DND-41 (cell line): Measurements from ENCODE around the gene TTYH3.
A peak's percentile ranks its signal among the peaks of the same experiment; 100 is the strongest.

Experiments used
- ATAC-seq: fragments of 200-7000 bp; cut with Tn5 transposase; 3 replicates; pipeline ENCODE4 v1.9.1; 2021; ENCODE audit warnings: low read depth; ENCODE audit not compliant: insufficient read depth
- DNase-seq: peaks from one replicate; pipeline ENCODE4 v3.0.0-alpha.2; 2020
- H2AFZ ChIP-seq: 2 replicates; pipeline ENCODE4 v1.6.0; 2012; ENCODE audit warnings: low read depth, low read length
- H3K27ac ChIP-seq: 2 replicates; pipeline ENCODE4 v1.5.1; 2012; ENCODE audit warnings: low read length, inconsistent platforms
- H3K27me3 ChIP-seq: fragments of 200-600 bp; sonication (generic); 2 replicates; pipeline ENCODE4 v1.6.0; 2012; ENCODE audit warnings: low read length, mild to moderate bottlenecking, inconsistent platforms; ENCODE audit not compliant: insufficient read depth, poor library complexity
- H3K36me3 ChIP-seq: 2 replicates; pipeline ENCODE4 v1.5.1; 2012; ENCODE audit warnings: low read length, inconsistent platforms; ENCODE audit not compliant: insufficient read depth
- H3K4me1 ChIP-seq: 2 replicates; pipeline ENCODE4 v1.5.1; 2012; ENCODE audit warnings: mild to moderate bottlenecking, low read length; ENCODE audit not compliant: insufficient read depth
- H3K4me2 ChIP-seq: 2 replicates; pipeline ENCODE4 v1.6.0; 2012; ENCODE audit warnings: mild to moderate bottlenecking, moderate library complexity, low read length, inconsistent platforms; ENCODE audit not compliant: insufficient read depth
- H3K4me3 ChIP-seq, 2 experiments: fragments of 200-600 bp in 1 of 2; shearing (Covaris generic) in 1 of 2; 2 replicates each; pipeline ENCODE4 v1.5.1; 2012 to 2016; ENCODE audit warnings: inconsistent platforms in 2 of 2, low read length in 2 of 2, mild to moderate bottlenecking in 2 of 2, low read depth in 1 of 2, moderate library complexity in 1 of 2
- H3K79me2 ChIP-seq: 2 replicates; pipeline ENCODE4 v1.6.0; 2012; ENCODE audit warnings: low read length, inconsistent platforms; ENCODE audit not compliant: insufficient read depth
- H3K9ac ChIP-seq: 2 replicates; pipeline ENCODE4 v1.6.0; 2012; ENCODE audit warnings: low read depth, mild to moderate bottlenecking, inconsistent platforms, low read length, moderate library complexity
- H3K9me3 ChIP-seq: 2 replicates; pipeline ENCODE4 v1.5.1; 2012; ENCODE audit warnings: low read length, moderate library complexity, mild to moderate bottlenecking, inconsistent platforms; ENCODE audit not compliant: insufficient read depth, severe bottlenecking
- H4K20me1 ChIP-seq: 2 replicates; pipeline ENCODE4 v1.6.0; 2012; ENCODE audit warnings: low read length; ENCODE audit not compliant: insufficient read depth
- EZH2 ChIP-seq: IDR thresholded peaks from 3 replicates; pipeline ENCODE4 v1.6.1; 2012; ENCODE audit warnings: borderline replicate concordance, low read depth, mild to moderate bottlenecking, moderate library complexity, low read length, inconsistent platforms; ENCODE audit not compliant: severe bottlenecking
- TF ChIP-seq, protein P1 (sequence below): IDR thresholded peaks from 2 replicates; pipeline ENCODE4 v1.5.1; 2012; ENCODE audit warnings: borderline replicate concordance, low read length, moderate library complexity, mild to moderate bottlenecking; ENCODE audit not compliant: poor library complexity, severe bottlenecking; ENCODE audit errors: extremely low read depth

The TTYH3 gene

DNA sequence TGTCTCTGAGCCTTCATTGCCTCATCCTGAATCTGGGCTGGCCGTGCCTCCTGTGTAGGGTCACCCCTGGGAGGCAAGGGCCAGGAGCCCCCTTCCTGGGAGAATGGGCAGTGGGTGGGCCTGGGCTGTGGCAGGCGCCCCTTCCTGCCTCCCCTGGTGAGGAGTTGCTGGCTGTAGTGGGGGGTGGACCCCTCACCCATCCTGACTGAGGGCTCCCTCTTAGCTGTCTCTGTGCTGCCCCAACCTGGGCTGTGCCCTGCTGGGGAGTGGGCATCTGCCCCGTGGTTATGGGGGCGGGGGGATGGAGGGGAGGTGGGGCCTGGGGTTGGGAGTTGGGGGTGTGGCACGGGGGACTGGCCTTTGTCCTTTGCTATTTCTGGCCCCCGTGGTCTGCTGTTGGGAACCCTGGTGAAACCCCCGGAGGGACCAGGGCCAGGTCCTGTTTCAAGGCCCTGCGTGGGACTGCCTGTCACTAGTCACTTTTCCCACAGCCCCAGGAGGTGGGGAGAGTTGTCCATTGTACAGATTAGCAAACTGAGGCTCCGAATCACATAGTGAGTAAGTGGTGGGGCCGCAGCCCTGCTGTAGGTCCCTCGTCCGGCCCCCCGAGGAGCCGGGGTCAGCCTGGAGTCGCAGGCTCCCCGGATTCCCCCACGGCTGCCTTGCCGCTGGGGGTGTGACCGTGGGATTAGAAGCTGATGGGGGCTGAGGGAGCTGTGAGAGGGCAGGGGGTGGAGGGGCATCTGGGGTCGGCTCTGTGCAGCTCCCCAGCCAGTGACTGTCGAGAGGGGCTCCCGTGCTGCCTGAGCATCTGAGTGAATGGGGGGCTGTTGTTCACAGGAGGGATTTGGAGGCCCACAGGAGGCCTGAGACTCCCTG is 2.7 kb downstream of the TTYH3 start:
- no peak for ATAC-seq
- peaks cover 45% of the 10 kb centered on the region for H3K36me3 ChIP-seq
- H3K27me3 ChIP-seq, result no peaks in the 10 kb centered on the region
- TF ChIP-seq, protein P1, sequence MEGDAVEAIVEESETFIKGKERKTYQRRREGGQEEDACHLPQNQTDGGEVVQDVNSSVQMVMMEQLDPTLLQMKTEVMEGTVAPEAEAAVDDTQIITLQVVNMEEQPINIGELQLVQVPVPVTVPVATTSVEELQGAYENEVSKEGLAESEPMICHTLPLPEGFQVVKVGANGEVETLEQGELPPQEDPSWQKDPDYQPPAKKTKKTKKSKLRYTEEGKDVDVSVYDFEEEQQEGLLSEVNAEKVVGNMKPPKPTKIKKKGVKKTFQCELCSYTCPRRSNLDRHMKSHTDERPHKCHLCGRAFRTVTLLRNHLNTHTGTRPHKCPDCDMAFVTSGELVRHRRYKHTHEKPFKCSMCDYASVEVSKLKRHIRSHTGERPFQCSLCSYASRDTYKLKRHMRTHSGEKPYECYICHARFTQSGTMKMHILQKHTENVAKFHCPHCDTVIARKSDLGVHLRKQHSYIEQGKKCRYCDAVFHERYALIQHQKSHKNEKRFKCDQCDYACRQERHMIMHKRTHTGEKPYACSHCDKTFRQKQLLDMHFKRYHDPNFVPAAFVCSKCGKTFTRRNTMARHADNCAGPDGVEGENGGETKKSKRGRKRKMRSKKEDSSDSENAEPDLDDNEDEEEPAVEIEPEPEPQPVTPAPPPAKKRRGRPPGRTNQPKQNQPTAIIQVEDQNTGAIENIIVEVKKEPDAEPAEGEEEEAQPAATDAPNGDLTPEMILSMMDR, result no peak
- no peak for TF ChIP-seq EZH2
- H3K9me3 ChIP-seq, result no peaks in the 10 kb centered on the region
- DNase-seq, result no peak
- H3K27ac ChIP-seq, result peak overlapping the region; percentile 87
- H2AFZ ChIP-seq, result no peak overlapping the region
- H4K20me1 ChIP-seq, result peaks cover 71% of the 10 kb centered on the region
- peaks cover 26% of the 10 kb centered on the region for H3K4me1 ChIP-seq
- peak overlapping the region; percentile 80 for H3K4me2 ChIP-seq
- peaks cover 80% of the 10 kb centered on the region for H3K79me2 ChIP-seq
- peak overlapping the region in 1 of 2 experiments; percentile 85; a peak in 3 of 4 replicates for H3K4me3 ChIP-seq
- peak overlapping the region; percentile 83 for H3K9ac ChIP-seq

DNA sequence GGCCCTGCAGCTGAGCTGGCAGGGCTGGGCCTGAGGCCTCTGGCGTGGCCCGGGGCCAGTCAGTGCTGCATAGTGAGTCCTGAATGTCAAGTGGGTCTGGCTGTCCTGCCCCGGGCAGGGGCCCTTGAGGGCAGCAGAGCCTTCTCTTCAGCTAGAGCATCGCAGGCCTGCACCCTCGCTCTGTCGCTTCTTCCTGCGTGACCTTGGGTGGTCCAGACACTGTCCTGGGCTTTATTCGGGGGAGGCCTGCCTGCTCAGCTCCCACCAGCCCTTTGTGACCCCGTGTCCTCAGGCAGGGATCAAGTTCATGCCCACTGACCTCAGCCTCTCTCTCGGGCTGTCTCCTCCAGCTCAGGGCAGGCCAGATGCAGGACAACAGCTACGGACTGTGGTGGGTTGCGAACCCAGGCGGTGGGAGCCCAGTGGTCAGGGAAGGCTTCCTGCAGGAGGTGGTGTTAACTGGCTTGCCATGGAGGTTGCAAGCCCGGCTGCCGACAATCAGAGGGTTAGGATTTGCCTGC is 3.4 kb downstream of the TTYH3 start:
- DNase-seq (no peak), ATAC-seq (no peak)
- H3K4me3 ChIP-seq, result no peak overlapping the region
- TF ChIP-seq, protein P1, result no peak
- no peak for TF ChIP-seq EZH2
- no peaks in the 10 kb centered on the region for H3K27me3 ChIP-seq
- no peak overlapping the region for H3K9ac ChIP-seq
- peaks cover 52% of the 10 kb centered on the region for H3K36me3 ChIP-seq
- peak overlapping the region; percentile 43; the same call in 1 of the 2 replicates for H3K27ac ChIP-seq
- H3K4me1 ChIP-seq, result peaks cover 26% of the 10 kb centered on the region
- H3K4me2 ChIP-seq, result peak overlapping the region; percentile 80
- H2AFZ ChIP-seq, result no peak overlapping the region
- H3K79me2 ChIP-seq, result peaks cover 87% of the 10 kb centered on the region
- H4K20me1 ChIP-seq, result peaks cover 78% of the 10 kb centered on the region
- H3K9me3 ChIP-seq, result no peaks in the 10 kb centered on the region

DNA sequence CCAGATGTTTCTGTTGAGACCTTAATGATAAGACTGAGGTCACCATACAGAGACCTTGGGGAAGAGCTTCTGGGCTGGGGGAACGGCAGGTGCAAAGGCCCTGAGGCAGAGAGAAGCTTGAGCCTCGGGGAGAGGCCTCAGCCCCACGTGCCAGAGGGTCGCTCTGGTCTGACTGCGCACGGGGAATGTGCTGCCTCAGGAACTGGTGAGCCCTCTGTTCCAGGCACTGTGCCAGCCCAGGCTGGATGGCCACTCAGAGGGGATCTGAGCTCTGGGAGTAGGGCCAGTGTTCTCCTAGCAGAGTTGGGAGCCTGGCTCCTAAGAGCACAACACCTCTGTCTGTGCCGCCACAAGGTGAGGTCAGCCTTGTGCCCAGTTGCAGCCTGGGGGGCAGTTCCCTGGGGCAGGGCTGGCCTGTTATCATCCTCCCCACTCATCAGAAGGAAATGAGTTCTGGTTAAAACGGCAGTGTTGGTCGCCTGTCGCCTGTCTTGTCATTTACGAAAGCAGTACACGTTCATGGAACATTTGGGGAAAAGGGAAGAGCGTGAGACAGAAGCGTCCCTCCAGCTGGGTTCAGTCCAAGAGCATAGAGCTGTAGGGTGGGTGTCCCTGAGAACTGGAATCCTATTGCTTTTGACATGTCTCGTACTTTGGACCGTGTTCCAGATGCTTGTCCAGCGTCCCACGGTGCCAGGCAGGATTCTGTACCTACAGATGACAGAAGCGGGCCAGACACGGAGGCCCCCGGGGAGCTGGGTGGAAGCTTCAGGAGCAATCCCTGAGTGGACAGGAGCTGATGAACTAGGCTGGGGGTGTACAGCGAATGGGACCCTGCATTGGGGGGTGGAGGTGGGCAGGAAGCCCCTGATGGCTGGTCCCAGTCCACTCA is 4.3 kb downstream of the TTYH3 start:
- Histone ChIP-seq H3K79me2 (peaks cover 95% of the 10 kb centered on the region), H3K4me2 (peak overlapping the region; percentile 24; the same call in 1 of the 2 replicates), H3K36me3 (peaks cover 60% of the 10 kb centered on the region), H3K9ac (no peak overlapping the region), H3K27me3 (no peaks in the 10 kb centered on the region), H2AFZ (no peak overlapping the region), H3K9me3 (no peaks in the 10 kb centered on the region), H3K27ac (no peak overlapping the region), H4K20me1 (peaks cover 86% of the 10 kb centered on the region), H3K4me3 (no peak overlapping the region), H3K4me1 (peaks cover 25% of the 10 kb centered on the region)
- no peak for DNase-seq
- TF ChIP-seq EZH2, result no peak
- TF ChIP-seq, protein P1, result no peak
- no peak for ATAC-seq
